Measurements from ENCODE around the gene CXXC1.

CXXC1 gene

DNA sequence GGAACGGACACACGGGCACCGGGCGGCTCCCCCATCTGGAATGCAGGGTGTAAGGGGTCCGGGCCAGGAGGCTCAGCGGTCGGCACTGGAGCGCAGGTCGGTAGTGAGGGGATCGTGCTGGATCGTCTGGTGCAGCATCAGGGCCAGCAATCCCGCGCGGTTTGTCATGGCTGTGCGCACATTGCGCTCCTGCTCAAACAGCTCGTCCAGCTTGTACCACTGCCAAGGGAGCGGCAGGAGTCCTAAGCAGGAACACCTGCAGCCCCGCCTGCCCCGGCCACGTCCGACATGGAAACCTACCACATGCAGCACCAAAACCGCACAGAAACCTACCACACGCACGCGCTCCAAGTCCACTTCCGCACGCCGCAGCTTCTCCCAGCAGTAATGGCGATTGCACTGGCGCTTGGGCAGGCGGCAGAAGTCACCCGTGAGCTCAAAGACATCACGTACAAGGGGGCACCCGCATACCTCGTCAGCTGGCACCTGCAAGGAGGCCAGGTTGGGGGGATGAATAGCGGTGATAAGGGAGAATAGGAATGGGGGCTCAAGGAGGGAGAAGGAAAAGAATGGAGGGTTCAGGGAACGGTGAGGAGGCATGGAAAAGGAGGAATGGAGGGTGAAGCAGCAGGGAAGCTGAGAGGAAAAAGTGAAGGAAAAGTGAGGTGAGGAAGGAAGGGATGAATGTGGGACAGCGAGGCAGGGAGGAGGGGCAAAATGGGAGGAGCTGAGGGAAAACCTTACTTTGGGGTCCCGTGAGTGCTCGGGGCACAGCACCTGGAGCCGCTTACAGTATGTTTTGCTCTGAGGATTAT is 4.8 kb downstream of the CXXC1 start:
- Histone ChIP-seq H3K4me1 (ENCODE audit: control insufficient read depth, insufficient read depth, low read length) (peaks cover 11% of the 10 kb centered on the region), H3K9ac (ENCODE audit: low read length) (no peak overlapping the region), H3K4me3 (ENCODE audit: low read depth, low read length) (0 out of 2 replicates have a peak overlapping the region, but pooled peaks have one; percentile 97), H3K9me3 (ENCODE audit: control insufficient read depth, insufficient read depth, low read depth, low read length) (no peaks in the 10 kb centered on the region), H3K27ac (ENCODE audit: low read depth, low read length) (no peak overlapping the region), H3K36me3 (ENCODE audit: control insufficient read depth, insufficient read depth, low read length) (peaks cover 55% of the 10 kb centered on the region), H3K27me3 (ENCODE audit: control insufficient read depth, insufficient read depth, low read length) (no peaks in the 10 kb centered on the region)

DNA sequence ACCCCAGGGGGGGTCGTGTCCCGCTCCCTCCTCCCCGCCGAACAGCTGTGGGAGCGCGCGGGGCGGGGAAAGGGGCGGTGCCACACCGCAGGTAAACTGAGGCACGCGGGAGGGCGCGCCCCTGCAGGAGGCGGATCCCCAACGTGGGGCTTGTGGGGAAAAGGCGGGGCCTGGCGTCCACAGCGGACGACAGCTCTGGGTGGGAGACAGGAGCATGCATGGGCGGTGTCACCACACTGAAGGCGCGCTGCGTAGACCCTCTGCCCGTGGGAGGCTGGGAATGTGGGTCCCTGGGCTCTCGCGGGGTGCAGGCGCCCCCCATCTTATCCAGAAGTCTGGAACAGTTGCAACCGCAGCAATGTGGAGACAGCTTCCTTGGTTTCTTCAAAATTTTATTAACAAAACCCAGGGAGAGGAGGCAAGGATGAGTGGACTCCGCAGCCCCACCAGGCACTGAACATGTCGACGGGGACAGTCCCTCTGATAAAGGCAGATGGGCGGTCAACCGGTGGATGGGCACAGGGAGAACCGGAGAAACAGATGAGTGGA is 5.4 kb downstream of the CXXC1 start:
- Histone ChIP-seq H3K27me3 (ENCODE audit: control insufficient read depth, insufficient read depth, low read length) (no peaks in the 10 kb centered on the region), H3K9ac (ENCODE audit: low read length) (peak overlapping the region; percentile 90), H3K9me3 (ENCODE audit: control insufficient read depth, insufficient read depth, low read depth, low read length) (no peaks in the 10 kb centered on the region), H3K36me3 (ENCODE audit: control insufficient read depth, insufficient read depth, low read length) (peaks cover 60% of the 10 kb centered on the region), H3K4me3 (ENCODE audit: low read depth, low read length) (peak overlapping the region; percentile 97), H3K4me1 (ENCODE audit: control insufficient read depth, insufficient read depth, low read length) (peaks cover 11% of the 10 kb centered on the region), H3K27ac (ENCODE audit: low read depth, low read length) (peak overlapping the region; percentile 3; the same call in 1 of the 2 replicates)

- Histone ChIP-seq H3K9ac (ENCODE audit: low read length) (peak within 1 kb of the TSS; percentile 90), H3K4me1 (ENCODE audit: control insufficient read depth, insufficient read depth, low read length) (peaks cover 11% of the 10 kb centered on the region), H3K36me3 (ENCODE audit: control insufficient read depth, insufficient read depth, low read length) (peaks cover 66% of the 10 kb centered on the region), H3K27ac (ENCODE audit: low read depth, low read length) (peak within 1 kb of the TSS; percentile 3; the same call in 1 of the 2 replicates), H3K27me3 (ENCODE audit: control insufficient read depth, insufficient read depth, low read length) (no peaks in the 10 kb centered on the region), H3K4me3 (ENCODE audit: low read depth, low read length) (peak within 1 kb of the TSS; percentile 97), H3K9me3 (ENCODE audit: control insufficient read depth, insufficient read depth, low read depth, low read length) (no peaks in the 10 kb centered on the region)
Observed at GRCh38 chr18:50281295-50281971, 6.1 kb downstream of the CXXC1 start, which contains the start of gene MBD1. Gene MBD1 (minus strand): TSS chr18:50281523. CDS start chr18:50279992, 1,531 bp downstream.

DNA sequence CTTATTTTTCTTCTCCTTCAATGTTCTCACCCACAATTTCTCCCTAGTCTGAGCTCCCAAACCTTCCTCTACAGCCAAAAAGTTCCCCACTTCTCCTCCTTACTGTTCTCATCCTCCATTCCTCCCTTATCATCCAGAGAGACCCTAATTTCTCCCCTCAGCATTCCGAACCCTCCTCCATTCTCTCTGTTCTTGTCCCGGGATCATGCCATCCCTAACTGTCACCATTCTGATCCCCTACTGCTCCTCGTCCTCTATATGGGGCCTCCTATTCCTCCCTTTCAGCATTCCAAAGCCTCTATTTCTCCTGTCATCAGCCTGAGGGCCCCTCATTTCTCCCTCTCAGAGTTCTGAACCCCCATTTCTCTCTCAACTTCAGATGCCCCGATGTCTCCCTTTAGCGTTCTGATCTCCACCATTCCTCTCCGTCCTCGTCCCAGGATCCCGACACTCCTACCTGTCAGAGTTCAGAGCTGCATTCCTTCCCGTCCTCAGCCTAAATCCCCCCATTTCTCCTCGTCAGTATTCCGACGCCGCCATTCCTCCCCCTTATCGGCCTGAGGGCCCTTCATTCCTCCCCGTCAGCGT is 6.7 kb downstream of the CXXC1 start:
- Histone ChIP-seq H3K9me3 (ENCODE audit: control insufficient read depth, insufficient read depth, low read depth, low read length) (no peaks in the 10 kb centered on the region), H3K27ac (ENCODE audit: low read depth, low read length) (no peak overlapping the region), H3K9ac (ENCODE audit: low read length) (peak overlapping the region; percentile 90), H3K36me3 (ENCODE audit: control insufficient read depth, insufficient read depth, low read length) (peaks cover 72% of the 10 kb centered on the region), H3K27me3 (ENCODE audit: control insufficient read depth, insufficient read depth, low read length) (no peaks in the 10 kb centered on the region), H3K4me1 (ENCODE audit: control insufficient read depth, insufficient read depth, low read length) (peaks cover 7% of the 10 kb centered on the region), H3K4me3 (ENCODE audit: low read depth, low read length) (peak overlapping the region; percentile 97)

- Histone ChIP-seq H3K9ac (ENCODE audit: low read length) (no peak overlapping the region), H3K27me3 (ENCODE audit: control insufficient read depth, insufficient read depth, low read length) (no peaks in the 10 kb centered on the region), H3K4me3 (ENCODE audit: low read depth, low read length) (peak overlapping the region; percentile 97; the same call in 1 of the 2 replicates), H3K27ac (ENCODE audit: low read depth, low read length) (no peak overlapping the region), H3K9me3 (ENCODE audit: control insufficient read depth, insufficient read depth, low read depth, low read length) (no peaks in the 10 kb centered on the region), H3K36me3 (ENCODE audit: control insufficient read depth, insufficient read depth, low read length) (peaks cover 72% of the 10 kb centered on the region), H3K4me1 (ENCODE audit: control insufficient read depth, insufficient read depth, low read length) (peaks cover 7% of the 10 kb centered on the region)
Observed at GRCh38 chr18:50279752-50280151, 7.7 kb downstream of the CXXC1 start.

- H3K27me3 ChIP-seq (ENCODE audit: control insufficient read depth, insufficient read depth, low read length): no peaks in the 10 kb centered on the region
- H3K4me3 ChIP-seq (ENCODE audit: low read depth, low read length): no peak overlapping the region
- no peaks in the 10 kb centered on the region for H3K9me3 ChIP-seq (ENCODE audit: control insufficient read depth, insufficient read depth, low read depth, low read length)
- no peak overlapping the region for H3K27ac ChIP-seq (ENCODE audit: low read depth, low read length)
- H3K9ac ChIP-seq (ENCODE audit: low read length): no peak overlapping the region
- H3K36me3 ChIP-seq (ENCODE audit: control insufficient read depth, insufficient read depth, low read length): peaks cover 72% of the 10 kb centered on the region
- peaks cover 7% of the 10 kb centered on the region for H3K4me1 ChIP-seq (ENCODE audit: control insufficient read depth, insufficient read depth, low read length)
Observed at GRCh38 chr18:50277942-50278341, 9.6 kb downstream of the CXXC1 start.

DNA sequence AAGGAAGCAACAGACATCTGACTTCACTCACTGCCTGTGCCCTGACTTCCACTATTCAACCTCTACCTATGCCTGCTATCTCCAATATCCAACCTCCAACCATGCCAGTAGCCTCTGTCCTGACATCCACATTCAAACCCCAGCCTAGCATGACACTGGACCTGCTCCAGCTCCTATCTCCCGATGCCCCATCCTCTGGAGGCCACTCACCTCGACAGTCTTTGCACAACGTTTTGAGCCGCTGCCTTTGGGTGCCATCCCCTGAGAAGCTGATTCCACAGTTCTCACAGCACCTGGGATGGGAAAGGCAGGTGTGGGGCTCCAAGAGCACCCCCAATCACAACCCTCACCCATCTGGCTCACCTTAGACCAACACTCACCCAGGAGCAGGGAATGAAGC is 11.0 kb downstream of the CXXC1 start:
- H3K4me3 ChIP-seq (ENCODE audit: low read depth, low read length): no peak overlapping the region
- peaks cover 5% of the 10 kb centered on the region; the same call in 1 of the 2 replicates for H3K4me1 ChIP-seq (ENCODE audit: control insufficient read depth, insufficient read depth, low read length)
- H3K9ac ChIP-seq (ENCODE audit: low read length): no peak overlapping the region
- no peak overlapping the region for H3K27ac ChIP-seq (ENCODE audit: low read depth, low read length)
- H3K36me3 ChIP-seq (ENCODE audit: control insufficient read depth, insufficient read depth, low read length): peaks cover 79% of the 10 kb centered on the region
- no peaks in the 10 kb centered on the region for H3K9me3 ChIP-seq (ENCODE audit: control insufficient read depth, insufficient read depth, low read depth, low read length)
- H3K27me3 ChIP-seq (ENCODE audit: control insufficient read depth, insufficient read depth, low read length): no peaks in the 10 kb centered on the region

DNA sequence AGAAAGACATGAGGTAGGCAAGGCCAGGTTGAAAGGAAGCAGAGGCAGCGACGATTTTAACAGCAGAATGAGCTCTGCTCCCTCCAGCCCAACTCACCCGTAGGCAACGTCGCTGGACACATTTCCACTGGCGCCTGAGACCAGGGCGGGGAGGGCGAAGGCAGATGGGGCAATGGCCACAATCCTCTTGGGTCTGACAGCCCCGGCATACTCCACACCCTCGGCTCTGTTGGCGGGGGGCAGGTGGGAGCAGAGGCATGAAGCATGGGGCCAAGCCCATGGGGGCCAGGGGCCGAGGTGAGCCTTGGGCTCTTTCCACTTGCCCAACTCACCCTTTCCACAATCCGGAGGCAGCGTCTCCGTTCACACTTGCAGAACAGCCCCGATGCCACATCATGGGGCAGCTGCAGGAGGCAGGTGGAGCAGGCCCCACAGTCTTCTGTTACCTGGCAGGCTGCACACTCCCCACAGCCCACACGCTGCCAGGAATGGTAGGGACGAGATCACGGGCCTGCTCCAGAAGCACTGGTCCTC is 11.9 kb downstream of the CXXC1 start:
- Histone ChIP-seq H3K27me3 (ENCODE audit: control insufficient read depth, insufficient read depth, low read length) (no peaks in the 10 kb centered on the region), H3K36me3 (ENCODE audit: control insufficient read depth, insufficient read depth, low read length) (peaks cover 86% of the 10 kb centered on the region), H3K4me3 (ENCODE audit: low read depth, low read length) (no peak overlapping the region), H3K9me3 (ENCODE audit: control insufficient read depth, insufficient read depth, low read depth, low read length) (no peaks in the 10 kb centered on the region), H3K9ac (ENCODE audit: low read length) (no peak overlapping the region), H3K4me1 (ENCODE audit: control insufficient read depth, insufficient read depth, low read length) (peaks cover 5% of the 10 kb centered on the region; the same call in 1 of the 2 replicates), H3K27ac (ENCODE audit: low read depth, low read length) (no peak overlapping the region)

DNA sequence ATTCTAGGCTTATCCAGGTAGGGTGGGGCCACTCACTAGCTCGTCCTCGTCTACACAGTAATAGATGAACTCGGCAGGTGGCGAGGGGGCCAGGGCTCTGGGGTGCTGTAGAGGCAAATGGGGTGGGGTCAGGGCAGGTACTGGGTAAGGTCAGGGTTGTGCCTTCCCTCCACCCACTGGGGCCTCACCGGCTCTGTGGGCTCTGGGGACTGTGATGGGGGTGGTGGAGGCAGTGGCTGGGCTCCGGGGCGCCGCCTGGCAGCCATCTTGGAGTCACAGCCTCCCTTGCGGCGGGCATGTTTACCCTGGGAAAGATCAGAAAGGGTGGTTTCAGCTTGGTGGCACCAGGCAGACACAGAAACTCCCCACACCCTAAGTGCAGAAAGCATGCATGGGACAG is 12.6 kb downstream of the CXXC1 start:
- peaks cover 93% of the 10 kb centered on the region for H3K36me3 ChIP-seq (ENCODE audit: control insufficient read depth, insufficient read depth, low read length)

DNA sequence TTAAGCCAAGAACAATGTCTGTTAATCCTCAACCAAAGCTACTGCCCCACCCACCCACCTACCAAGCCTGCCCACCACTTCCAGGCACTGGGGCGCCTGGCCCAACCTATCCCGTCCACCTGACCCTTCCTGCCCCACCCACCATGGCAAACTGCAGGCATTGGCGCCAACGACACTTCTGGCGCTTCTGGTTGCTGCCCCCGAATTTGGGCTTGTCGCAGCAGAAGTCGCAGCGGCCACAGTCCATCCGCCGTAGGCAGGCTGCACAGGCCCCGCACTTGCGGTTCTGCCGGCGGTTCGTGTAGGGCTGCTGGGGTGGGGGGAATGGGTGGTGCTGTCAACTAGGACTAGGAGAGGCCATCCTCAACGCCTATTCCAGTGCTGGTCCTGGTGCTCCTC is 13.4 kb downstream of the CXXC1 start:
- Histone ChIP-seq H3K27me3 (ENCODE audit: control insufficient read depth, insufficient read depth, low read length) (no peaks in the 10 kb centered on the region), H3K36me3 (ENCODE audit: control insufficient read depth, insufficient read depth, low read length) (peaks cover 92% of the 10 kb centered on the region), H3K4me1 (ENCODE audit: control insufficient read depth, insufficient read depth, low read length) (no peaks in the 10 kb centered on the region), H3K9ac (ENCODE audit: low read length) (no peak overlapping the region), H3K9me3 (ENCODE audit: control insufficient read depth, insufficient read depth, low read depth, low read length) (no peaks in the 10 kb centered on the region), H3K4me3 (ENCODE audit: low read depth, low read length) (no peak overlapping the region), H3K27ac (ENCODE audit: low read depth, low read length) (no peak overlapping the region)

More for the DNA sequence above, 12.6 kb downstream of the CXXC1 start:
- Histone ChIP-seq H3K9me3 (ENCODE audit: control insufficient read depth, insufficient read depth, low read depth, low read length) (no peaks in the 10 kb centered on the region), H3K4me1 (ENCODE audit: control insufficient read depth, insufficient read depth, low read length) (no peaks in the 10 kb centered on the region), H3K4me3 (ENCODE audit: low read depth, low read length) (no peak overlapping the region), H3K27me3 (ENCODE audit: control insufficient read depth, insufficient read depth, low read length) (no peaks in the 10 kb centered on the region), H3K27ac (ENCODE audit: low read depth, low read length) (no peak overlapping the region), H3K9ac (ENCODE audit: low read length) (no peak overlapping the region)

Measured in HUES6 (cell line).